Measurements from ENCODE around the gene CEP85L. TPM values are rescaled to one million over a fixed set of nuclear protein-coding genes. Genes with fewer than 3 reads are reported as not detected.

Gene CEP85L
- total RNA-seq, 1 experiment from 2014 or later, result 5.8 TPM

- Mint-ChIP-seq H3K27me3 (ENCODE audit: unreplicated experiment) (no peaks in the 10 kb centered on the region), H3K36me3 (ENCODE audit: insufficient read depth, unreplicated experiment) (no peaks in the 10 kb centered on the region), H3K9me3 (ENCODE audit: low read depth, unreplicated experiment) (no peaks in the 10 kb centered on the region), H3K27ac (ENCODE audit: unreplicated experiment) (no peak overlapping the region), H3K4me3 (ENCODE audit: low read depth, unreplicated experiment) (no peak overlapping the region), H3K4me1 (ENCODE audit: low read depth, unreplicated experiment) (no peaks in the 10 kb centered on the region)
- CTCF ChIA-PET, result no interaction called here
- intact Hi-C loops (cut with micrococcal nuclease; ENCODE audit: unreplicated experiment), result no loop called here
- no peak for TF ChIP-seq CTCF (IDR thresholded peaks at IDR 0.05; ENCODE audit: unreplicated experiment)
- no peak for DNase-seq
- no TSS peak for BruUV-seq (replicated peaks)
These were observed 44.5 kb downstream of the CEP85L start for GRCh38 chr6:118606858-118607257.

DNA sequence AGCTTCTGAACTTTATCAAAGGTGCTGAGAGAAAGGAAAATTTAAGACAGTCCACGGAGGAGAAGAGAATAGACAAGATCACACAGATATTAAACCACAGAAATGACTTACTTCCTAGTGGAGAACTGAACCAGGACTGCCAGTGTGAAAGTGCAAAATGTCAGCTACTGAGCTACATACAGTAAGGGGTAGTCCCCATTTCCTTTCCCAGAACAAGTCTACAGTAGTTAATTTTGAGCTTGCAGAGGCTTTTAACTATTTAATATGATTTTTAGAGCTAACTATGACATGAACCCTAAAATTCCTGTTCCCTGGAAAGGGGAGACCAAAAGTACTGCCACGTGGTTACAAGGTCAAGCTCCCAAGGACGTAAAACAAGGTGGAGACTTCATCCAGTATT is 45.1 kb downstream of the CEP85L start:
- no peak for DNase-seq
- no peak for TF ChIP-seq CTCF (IDR thresholded peaks at IDR 0.05; ENCODE audit: unreplicated experiment)
- Mint-ChIP-seq H3K27me3 (ENCODE audit: unreplicated experiment) (no peaks in the 10 kb centered on the region), H3K4me1 (ENCODE audit: low read depth, unreplicated experiment) (no peaks in the 10 kb centered on the region), H3K9me3 (ENCODE audit: low read depth, unreplicated experiment) (no peaks in the 10 kb centered on the region), H3K27ac (ENCODE audit: unreplicated experiment) (no peak overlapping the region), H3K4me3 (ENCODE audit: low read depth, unreplicated experiment) (no peak overlapping the region), H3K36me3 (ENCODE audit: insufficient read depth, unreplicated experiment) (no peaks in the 10 kb centered on the region)
- intact Hi-C loops (cut with micrococcal nuclease; ENCODE audit: unreplicated experiment), result no loop called here
- BruUV-seq (replicated peaks), result no TSS peak
- CTCF ChIA-PET, result interaction anchor here (0.7 kb wide), 1 partner anchor 113 kb away, joined by 3 read pairs; no protein-coding TSS in a partner anchor

- no peaks in the 10 kb centered on the region for H3K36me3 Mint-ChIP-seq (ENCODE audit: insufficient read depth, unreplicated experiment)
- DNase-seq, result no peak
- H3K27ac Mint-ChIP-seq (ENCODE audit: unreplicated experiment), result no peak overlapping the region
- CTCF ChIA-PET, result no interaction called here
- no peak overlapping the region for H3K4me3 Mint-ChIP-seq (ENCODE audit: low read depth, unreplicated experiment)
- no TSS peak for BruUV-seq (replicated peaks)
- no peaks in the 10 kb centered on the region for H3K4me1 Mint-ChIP-seq (ENCODE audit: low read depth, unreplicated experiment)
- no peaks in the 10 kb centered on the region for H3K27me3 Mint-ChIP-seq (ENCODE audit: unreplicated experiment)
- no peaks in the 10 kb centered on the region for H3K9me3 Mint-ChIP-seq (ENCODE audit: low read depth, unreplicated experiment)
- intact Hi-C loops (cut with micrococcal nuclease; ENCODE audit: unreplicated experiment), result no loop called here
- TF ChIP-seq CTCF (IDR thresholded peaks at IDR 0.05; ENCODE audit: unreplicated experiment), result no peak
These were observed 48.0 kb downstream of the CEP85L start for GRCh38 chr6:118603372-118603771.

GRCh38 chr6:118602300-118602699 is 49.1 kb downstream of the CEP85L start:
- CTCF ChIA-PET, result no interaction called here
- H3K4me3 Mint-ChIP-seq (ENCODE audit: low read depth, unreplicated experiment), result no peak overlapping the region
- intact Hi-C loops (cut with micrococcal nuclease; ENCODE audit: unreplicated experiment), result no loop called here

More at GRCh38 chr6:118602300-118602699, 49.1 kb downstream of the CEP85L start:
- no peaks in the 10 kb centered on the region for H3K36me3 Mint-ChIP-seq (ENCODE audit: insufficient read depth, unreplicated experiment)
- H3K27me3 Mint-ChIP-seq (ENCODE audit: unreplicated experiment), result no peaks in the 10 kb centered on the region
- TF ChIP-seq CTCF (IDR thresholded peaks at IDR 0.05; ENCODE audit: unreplicated experiment), result no peak
- H3K4me1 Mint-ChIP-seq (ENCODE audit: low read depth, unreplicated experiment), result no peaks in the 10 kb centered on the region
- H3K9me3 Mint-ChIP-seq (ENCODE audit: low read depth, unreplicated experiment), result no peaks in the 10 kb centered on the region
- no TSS peak for BruUV-seq (replicated peaks)
- DNase-seq, result no peak
- no peak overlapping the region for H3K27ac Mint-ChIP-seq (ENCODE audit: unreplicated experiment)

All from Calu3 (cell line).